ENCODE data around the gene AHCY.

- no peak for TF ChIP-seq POLR2A (IDR thresholded peaks at IDR 0.05)
- TF ChIP-seq, protein P1, sequence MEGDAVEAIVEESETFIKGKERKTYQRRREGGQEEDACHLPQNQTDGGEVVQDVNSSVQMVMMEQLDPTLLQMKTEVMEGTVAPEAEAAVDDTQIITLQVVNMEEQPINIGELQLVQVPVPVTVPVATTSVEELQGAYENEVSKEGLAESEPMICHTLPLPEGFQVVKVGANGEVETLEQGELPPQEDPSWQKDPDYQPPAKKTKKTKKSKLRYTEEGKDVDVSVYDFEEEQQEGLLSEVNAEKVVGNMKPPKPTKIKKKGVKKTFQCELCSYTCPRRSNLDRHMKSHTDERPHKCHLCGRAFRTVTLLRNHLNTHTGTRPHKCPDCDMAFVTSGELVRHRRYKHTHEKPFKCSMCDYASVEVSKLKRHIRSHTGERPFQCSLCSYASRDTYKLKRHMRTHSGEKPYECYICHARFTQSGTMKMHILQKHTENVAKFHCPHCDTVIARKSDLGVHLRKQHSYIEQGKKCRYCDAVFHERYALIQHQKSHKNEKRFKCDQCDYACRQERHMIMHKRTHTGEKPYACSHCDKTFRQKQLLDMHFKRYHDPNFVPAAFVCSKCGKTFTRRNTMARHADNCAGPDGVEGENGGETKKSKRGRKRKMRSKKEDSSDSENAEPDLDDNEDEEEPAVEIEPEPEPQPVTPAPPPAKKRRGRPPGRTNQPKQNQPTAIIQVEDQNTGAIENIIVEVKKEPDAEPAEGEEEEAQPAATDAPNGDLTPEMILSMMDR (IDR thresholded peaks at IDR 0.05): no peak
Observed at GRCh38 chr20:34293589-34293988, 9.6 kb downstream of the AHCY start.
